ENCODE measurements around the gene SSNA1.

SSNA1 gene

GRCh38 chr9:137220317-137221094 lies 32.0 kb downstream of the SSNA1 start:
- no peak for TF ChIP-seq CTCF (IDR thresholded peaks at IDR 0.05)

DNA sequence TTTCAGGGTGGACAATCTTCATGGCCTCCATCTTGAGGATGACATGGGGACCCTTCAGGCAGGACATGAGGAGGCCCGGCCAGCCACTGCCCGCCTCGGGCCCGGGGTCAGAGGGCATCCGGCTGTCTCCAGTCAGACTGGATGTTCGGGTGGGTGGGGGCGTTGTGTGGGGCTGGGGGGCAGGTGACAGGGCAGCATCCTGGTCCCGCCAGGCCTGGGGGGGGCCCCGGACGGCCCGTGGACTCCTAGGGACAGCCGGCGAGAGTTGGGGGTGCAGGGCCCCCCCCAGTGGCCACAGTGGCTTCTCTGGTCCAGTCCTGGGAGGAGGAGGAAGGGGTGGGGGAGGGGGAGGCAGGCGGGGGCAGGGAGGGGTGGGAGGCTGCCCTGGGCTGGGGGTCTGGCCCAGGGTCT lies 32.6 kb downstream of the SSNA1 start:
- TF ChIP-seq CTCF (IDR thresholded peaks at IDR 0.05): no peak

DNA sequence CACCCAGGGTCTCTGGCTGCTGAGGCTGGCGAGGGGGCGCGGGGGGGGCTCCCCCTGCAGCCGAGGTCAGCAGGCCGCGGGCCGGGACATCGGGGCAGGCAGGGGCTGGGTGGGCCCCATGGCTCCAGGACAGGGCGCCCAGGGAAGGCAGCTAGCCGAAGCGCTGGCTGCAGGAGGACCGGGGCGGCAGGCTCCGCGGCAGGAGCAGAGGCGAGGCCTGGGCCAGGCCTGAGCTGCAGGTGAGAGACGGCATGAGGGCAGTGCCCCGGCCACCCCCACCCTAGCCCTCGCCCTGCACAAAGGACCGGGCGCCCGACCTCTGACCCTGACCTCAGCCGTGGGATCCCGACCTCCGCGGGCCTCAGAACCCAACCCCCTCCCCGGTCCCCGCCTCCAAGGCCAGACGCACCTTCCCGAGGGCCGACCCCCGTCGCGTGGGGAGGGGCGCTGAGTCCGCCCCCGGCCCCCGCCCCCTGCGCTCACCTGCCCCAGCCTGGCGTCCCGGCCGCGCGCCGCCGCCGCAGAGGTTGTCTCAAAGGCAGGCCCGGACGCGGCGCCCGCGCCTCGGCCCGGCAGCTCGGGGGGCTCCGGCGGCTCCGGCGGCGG lies 33.1 kb downstream of the SSNA1 start:
- TF ChIP-seq CTCF (IDR thresholded peaks at IDR 0.05): no peak

GRCh38 chr9:137222190-137223077 lies 34.0 kb downstream of the SSNA1 start, which contains the start of gene RNF208:
Gene RNF208 (minus strand): TSS chr9:137222240. CDS start chr9:137221212, 1,028 bp downstream.
- TF ChIP-seq CTCF (IDR thresholded peaks at IDR 0.05): no peak

- no peak for TF ChIP-seq CTCF (IDR thresholded peaks at IDR 0.05)
These were observed 34.8 kb downstream of the SSNA1 start for GRCh38 chr9:137223078-137223970.

DNA sequence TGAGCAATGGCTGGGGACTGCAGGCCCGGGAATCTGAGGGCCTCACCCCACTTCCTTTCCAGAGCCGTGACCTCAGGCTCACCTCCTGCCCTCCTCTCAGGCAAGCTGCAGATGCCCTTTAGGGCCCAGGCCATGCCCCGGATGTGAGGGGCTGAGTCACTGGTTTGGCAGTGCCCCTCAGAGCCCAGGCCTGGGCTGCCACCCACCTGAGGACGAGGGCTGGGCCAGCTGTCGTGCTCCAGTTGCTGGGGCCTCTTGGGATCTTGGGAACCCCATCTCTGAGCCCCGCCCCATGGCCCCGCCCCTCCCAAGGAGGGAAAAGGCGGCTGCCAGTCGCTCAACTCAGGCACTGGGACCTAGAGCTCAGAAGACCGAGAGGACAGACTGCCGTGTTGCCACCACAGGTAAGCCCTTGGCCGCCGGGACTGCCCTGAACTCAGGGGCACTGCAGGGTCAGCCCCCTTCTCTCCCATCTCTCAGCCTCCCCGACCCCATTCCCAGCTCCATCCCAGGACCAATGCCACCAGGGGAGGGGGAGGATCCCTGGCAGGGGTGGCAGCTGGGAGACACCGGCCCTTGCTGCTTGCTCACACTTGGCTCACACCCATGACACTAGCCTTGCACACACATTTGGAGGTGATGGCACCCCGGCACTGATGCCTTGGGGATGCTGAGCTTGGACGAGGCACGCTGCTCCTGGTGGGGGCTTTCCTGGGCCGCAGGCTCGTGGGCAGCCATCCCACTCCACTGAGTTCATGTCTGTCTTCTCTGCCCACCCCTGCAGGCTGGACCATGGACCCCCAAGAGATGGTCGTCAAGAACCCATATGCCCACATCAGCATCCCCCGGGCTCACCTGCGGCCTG lies 36.6 kb downstream of the SSNA1 start, which contains the start of gene CYSRT1:
Gene CYSRT1 (plus strand): TSS at position 345 of the 865 bp plus-strand sequence. CDS start 448 bp downstream, at position 793.
- TF ChIP-seq CTCF (IDR thresholded peaks at IDR 0.05): no peak
